Activated T-helper 2 cell treated with anti-CD3 and anti-CD28 coated beads, Interferon-gamma antibody, Interleukin-2, Interleukin-4, amounts not matched to agents 10 μg/mL and 5 μg/mL and 100 μg/mL, durations not matched to agents 14 hours and 24 hours and 36 hours (primary cell): ENCODE measurements around the gene PILRB. TPM values are rescaled to one million over a fixed set of nuclear protein-coding genes. Genes with fewer than 3 reads are reported as not detected.
A peak's percentile ranks its signal among the peaks of the same experiment; 100 is the strongest.
"Not testable (repeated sequence)": the region's sequence is repeated elsewhere in the genome, so short reads cannot be mapped to it uniquely, and the experiment has no call there.

Experiments
- DNase-seq: peaks from one replicate; pipeline ENCODE4 v3.0.0; 2021; ENCODE audit warnings: low spot score
- H3K27ac Mint-ChIP-seq: one replicate; pipeline ENCODE4 v1.8.0; 2021; ENCODE audit warnings: mixed read lengths
- H3K27me3 Mint-ChIP-seq: one replicate; pipeline ENCODE4 v1.8.0; 2021; ENCODE audit warnings: low read depth, mixed read lengths
- H3K36me3 Mint-ChIP-seq: one replicate; pipeline ENCODE4 v1.8.0; 2021; ENCODE audit warnings: low read depth, mixed read lengths
- H3K4me1 Mint-ChIP-seq: one replicate; pipeline ENCODE4 v1.8.0; 2021; ENCODE audit warnings: low read depth, mixed read lengths
- H3K4me3 Mint-ChIP-seq: one replicate; pipeline ENCODE4 v1.8.0; 2021; ENCODE audit warnings: low read depth, mild to moderate bottlenecking, moderate library complexity, mixed read lengths
- H3K9me3 Mint-ChIP-seq: one replicate; pipeline ENCODE4 v1.8.0; 2021; ENCODE audit warnings: mixed read lengths
- intact Hi-C: fragments of 100-400 bp; cut with micrococcal nuclease; formaldehyde crosslinking; loops from one replicate; pipeline ENCODE4 v1.15.1; 2023
- total RNA-seq: library from RNA; stranded (reverse); gene quantifications from 2 replicates; pipeline ENCODE4 v1.2.3, GENCODE V29; 2022

Gene PILRB
- total RNA-seq, 1 donor from 2014 or later, result 86.2 TPM

GRCh38 chr7:100372694-100373093, 14.8 kb downstream of the PILRB start:
- no peak overlapping the region for H3K4me3 Mint-ChIP-seq

GRCh38 chr7:100373261-100373831, 15.4 kb downstream of the PILRB start, which contains the start of gene PILRA:
TSS of gene PILRA (plus strand) at chr7:100373487. CDS start at chr7:100373657, 170 bp downstream.
- Mint-ChIP-seq H3K4me1 (peaks cover 11% of the 10 kb centered on the region), H3K27ac (peak within 1 kb of the TSS; percentile 68), H3K36me3 (peaks cover 8% of the 10 kb centered on the region), H3K9me3 (no peaks in the 10 kb centered on the region), H3K4me3 (no peak within 1 kb of the TSS), H3K27me3 (no peaks in the 10 kb centered on the region)
- no peak for DNase-seq
- intact Hi-C loops, result no loop called here

More at GRCh38 chr7:100372694-100373093, 14.8 kb downstream of the PILRB start:
- no peaks in the 10 kb centered on the region for H3K9me3 Mint-ChIP-seq
- H3K27ac Mint-ChIP-seq, result no peak overlapping the region
- intact Hi-C loops, result no loop called here
- H3K27me3 Mint-ChIP-seq, result no peaks in the 10 kb centered on the region
- peaks cover 9% of the 10 kb centered on the region for H3K36me3 Mint-ChIP-seq
- no peak for DNase-seq
- H3K4me1 Mint-ChIP-seq, result peaks cover 11% of the 10 kb centered on the region

GRCh38 chr7:100373870-100374598, 16.1 kb downstream of the PILRB start:
- DNase-seq, intact Hi-C loops, H3K27ac Mint-ChIP-seq, H3K27me3 Mint-ChIP-seq, H3K36me3 Mint-ChIP-seq, H3K4me3 Mint-ChIP-seq, H3K9me3 Mint-ChIP-seq: not testable (repeated sequence)
- H3K4me1 Mint-ChIP-seq, result peaks cover 11% of the 10 kb centered on the region

- no peaks in the 10 kb centered on the region for H3K36me3 Mint-ChIP-seq
- no peaks in the 10 kb centered on the region for H3K9me3 Mint-ChIP-seq
- H3K27me3 Mint-ChIP-seq, result no peaks in the 10 kb centered on the region
- H3K27ac Mint-ChIP-seq, result no peak overlapping the region
- intact Hi-C loops, result no loop called here
- peaks cover 11% of the 10 kb centered on the region for H3K4me1 Mint-ChIP-seq
- no peak overlapping the region for H3K4me3 Mint-ChIP-seq
- no peak for DNase-seq
These were observed 16.7 kb downstream of the PILRB start for GRCh38 chr7:100374601-100375000.

GRCh38 chr7:100376066-100376465, 18.1 kb downstream of the PILRB start:
- Mint-ChIP-seq H3K27ac (no peak overlapping the region), H3K36me3 (no peaks in the 10 kb centered on the region), H3K4me1 (peaks cover 11% of the 10 kb centered on the region), H3K4me3 (no peak overlapping the region), H3K9me3 (no peaks in the 10 kb centered on the region), H3K27me3 (no peaks in the 10 kb centered on the region)
- intact Hi-C loops, result no loop called here
- no peak for DNase-seq

GRCh38 chr7:100378114-100378755, 20.3 kb downstream of the PILRB start:
- no peak overlapping the region for H3K4me3 Mint-ChIP-seq
- no peaks in the 10 kb centered on the region for H3K36me3 Mint-ChIP-seq
- no peaks in the 10 kb centered on the region for H3K9me3 Mint-ChIP-seq
- no peak for DNase-seq
- intact Hi-C loops, result no loop called here
- H3K4me1 Mint-ChIP-seq, result peaks cover 9% of the 10 kb centered on the region
- H3K27ac Mint-ChIP-seq, result no peak overlapping the region
- H3K27me3 Mint-ChIP-seq, result peaks cover 3% of the 10 kb centered on the region

- peaks cover 9% of the 10 kb centered on the region for H3K4me1 Mint-ChIP-seq
- peaks cover 3% of the 10 kb centered on the region for H3K27me3 Mint-ChIP-seq
- no peak overlapping the region for H3K4me3 Mint-ChIP-seq
- no peak for DNase-seq
- H3K9me3 Mint-ChIP-seq, result no peaks in the 10 kb centered on the region
- H3K36me3 Mint-ChIP-seq, result no peaks in the 10 kb centered on the region
- no peak overlapping the region for H3K27ac Mint-ChIP-seq
- intact Hi-C loops, result no loop called here
These were observed 22.3 kb downstream of the PILRB start for GRCh38 chr7:100380196-100380595.

GRCh38 chr7:100381531-100382233, 23.8 kb downstream of the PILRB start:
- H3K4me1 Mint-ChIP-seq, H3K27ac Mint-ChIP-seq, H3K27me3 Mint-ChIP-seq, DNase-seq, H3K4me3 Mint-ChIP-seq, H3K36me3 Mint-ChIP-seq, H3K9me3 Mint-ChIP-seq, intact Hi-C loops: not testable (repeated sequence)

- DNase-seq, H3K27me3 Mint-ChIP-seq, H3K27ac Mint-ChIP-seq, H3K36me3 Mint-ChIP-seq, intact Hi-C loops, H3K9me3 Mint-ChIP-seq, H3K4me3 Mint-ChIP-seq, H3K4me1 Mint-ChIP-seq: not testable (repeated sequence)
These were observed 24.4 kb downstream of the PILRB start for GRCh38 chr7:100382234-100382853.

GRCh38 chr7:100384628-100385294, 26.8 kb downstream of the PILRB start:
- H3K9me3 Mint-ChIP-seq, result no peaks in the 10 kb centered on the region
- no peak overlapping the region for H3K4me3 Mint-ChIP-seq
- H3K27ac Mint-ChIP-seq, result no peak overlapping the region
- intact Hi-C loops, result no loop called here
- no peak for DNase-seq
- peaks cover 9% of the 10 kb centered on the region for H3K4me1 Mint-ChIP-seq
- H3K36me3 Mint-ChIP-seq, result no peaks in the 10 kb centered on the region
- H3K27me3 Mint-ChIP-seq, result peaks cover 14% of the 10 kb centered on the region

- Mint-ChIP-seq H3K4me1 (peaks cover 9% of the 10 kb centered on the region), H3K4me3 (no peak overlapping the region), H3K27ac (no peak overlapping the region), H3K27me3 (peaks cover 27% of the 10 kb centered on the region), H3K9me3 (no peaks in the 10 kb centered on the region), H3K36me3 (no peaks in the 10 kb centered on the region)
- intact Hi-C loops, result no loop called here
- DNase-seq, result no peak
These were observed 29.0 kb downstream of the PILRB start for GRCh38 chr7:100386940-100387339.

- Mint-ChIP-seq H3K4me1 (peaks cover 13% of the 10 kb centered on the region), H3K27ac (no peak overlapping the region), H3K27me3 (peaks cover 34% of the 10 kb centered on the region), H3K9me3 (no peaks in the 10 kb centered on the region), H3K4me3 (no peak overlapping the region), H3K36me3 (no peaks in the 10 kb centered on the region)
- DNase-seq, result no peak
- intact Hi-C loops, result no loop called here
These were observed 29.8 kb downstream of the PILRB start for GRCh38 chr7:100387695-100388094.
